Measurements from ENCODE around the gene ALPK1. TPM values are rescaled to one million over a fixed set of nuclear protein-coding genes. Genes with fewer than 3 reads are reported as not detected.
"Not testable (repeated sequence)": the region's sequence is repeated elsewhere in the genome, so short reads cannot be mapped to it uniquely, and the experiment has no call there.

ALPK1 gene
- polyA plus RNA-seq (ENCODE audit: insufficient read length in 4 of 4) = 10 to 100 TPM in 3 of 4 donors, 1 to 10 TPM in 1; 9.8 to 18.0 (median 13.8) TPM

- peak in 3 of 4 donors; percentile 52 to 78 (median 62) for DNase-seq (ENCODE audit: low read depth in 4 of 4, low spot score in 2 of 4)
Measured at GRCh38 chr4:112296949-112297880, at the start of gene ALPK1. TSS of gene ALPK1 (plus strand) at chr4:112297369.

GRCh38 chr4:112251019-112251643 is 46.0 kb upstream of the ALPK1 start:
- no peak for DNase-seq (ENCODE audit: low read depth in 4 of 4, low spot score in 2 of 4)

GRCh38 chr4:112252234-112252633 is 44.9 kb upstream of the ALPK1 start:
- DNase-seq (ENCODE audit: low read depth in 4 of 4, low spot score in 2 of 4) = no peak

GRCh38 chr4:112253382-112254000 is 43.7 kb upstream of the ALPK1 start:
- no peak for DNase-seq (ENCODE audit: low read depth in 4 of 4, low spot score in 2 of 4)

GRCh38 chr4:112257098-112257497 is 40.1 kb upstream of the ALPK1 start:
- DNase-seq (ENCODE audit: low read depth in 4 of 4, low spot score in 2 of 4) = no peak

GRCh38 chr4:112266823-112267222 is 30.3 kb upstream of the ALPK1 start:
- no peak for DNase-seq (ENCODE audit: low read depth in 4 of 4, low spot score in 2 of 4)

GRCh38 chr4:112270051-112270450 is 27.1 kb upstream of the ALPK1 start:
- DNase-seq (ENCODE audit: low read depth in 4 of 4, low spot score in 2 of 4) = no peak

GRCh38 chr4:112270640-112271421 is 26.3 kb upstream of the ALPK1 start:
- DNase-seq (ENCODE audit: low read depth in 4 of 4, low spot score in 2 of 4) = no peak

GRCh38 chr4:112272292-112272691 is 24.9 kb upstream of the ALPK1 start:
- no peak for DNase-seq (ENCODE audit: low read depth in 4 of 4, low spot score in 2 of 4)

GRCh38 chr4:112274959-112275358 is 22.2 kb upstream of the ALPK1 start:
- DNase-seq (ENCODE audit: low read depth in 4 of 4, low spot score in 2 of 4) = no peak

- no peak for DNase-seq (ENCODE audit: low read depth in 4 of 4, low spot score in 2 of 4)
Measured at GRCh38 chr4:112276113-112276512, 21.1 kb upstream of the ALPK1 start.

GRCh38 chr4:112277220-112277619 is 19.9 kb upstream of the ALPK1 start:
- no peak for DNase-seq (ENCODE audit: low read depth in 4 of 4, low spot score in 2 of 4)

- no peak for DNase-seq (ENCODE audit: low read depth in 4 of 4, low spot score in 2 of 4)
Measured at GRCh38 chr4:112277705-112278448, 19.3 kb upstream of the ALPK1 start.

- no peak for DNase-seq (ENCODE audit: low read depth in 4 of 4, low spot score in 2 of 4)
Measured at GRCh38 chr4:112279025-112279881, 17.9 kb upstream of the ALPK1 start.

- no peak for DNase-seq (ENCODE audit: low read depth in 4 of 4, low spot score in 2 of 4)
Measured at GRCh38 chr4:112279882-112280315, 17.3 kb upstream of the ALPK1 start.

GRCh38 chr4:112280386-112281056 is 16.6 kb upstream of the ALPK1 start:
- DNase-seq (ENCODE audit: low read depth in 4 of 4, low spot score in 2 of 4) = no peak

GRCh38 chr4:112281895-112282398 is 15.2 kb upstream of the ALPK1 start:
- not testable (repeated sequence) for DNase-seq (ENCODE audit: low read depth in 4 of 4, low spot score in 2 of 4)

Measured in left renal cortex interstitium (tissue), 4 donors.